HG03095 (cell line): ENCODE measurements around the gene ALDOA.
"Not testable (repeated sequence)": the region's sequence is repeated elsewhere in the genome, so short reads cannot be mapped to it uniquely, and the experiment has no call there.

Source experiments
- ATAC-seq: cut with Tn5 transposase; IDR thresholded peaks from one replicate; pipeline ENCODE4 v1.9.1; 2021; ENCODE audit warnings: moderate library complexity; ENCODE audit not compliant: unreplicated experiment

Gene ALDOA

DNA sequence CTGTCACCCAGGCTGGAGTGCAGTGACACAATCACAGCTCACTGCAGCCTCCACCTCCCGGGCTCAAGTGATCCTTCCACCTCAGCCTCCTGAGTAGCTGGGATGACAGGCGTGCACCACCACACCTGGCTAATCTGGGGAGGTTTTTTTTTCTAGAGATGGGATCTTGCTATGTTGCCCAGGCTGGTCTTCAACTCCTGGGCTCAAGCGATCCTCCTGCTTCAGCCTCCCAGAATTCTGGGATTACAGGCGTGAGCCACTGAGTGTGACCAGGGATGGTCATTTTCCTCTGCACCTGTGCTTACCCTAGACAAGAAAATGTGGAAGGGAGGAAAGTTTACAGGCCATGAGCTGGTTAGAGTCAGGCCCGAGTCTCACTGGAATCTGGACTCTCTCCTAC is 24.9 kb upstream of the ALDOA start:
- not testable (repeated sequence) for ATAC-seq

DNA sequence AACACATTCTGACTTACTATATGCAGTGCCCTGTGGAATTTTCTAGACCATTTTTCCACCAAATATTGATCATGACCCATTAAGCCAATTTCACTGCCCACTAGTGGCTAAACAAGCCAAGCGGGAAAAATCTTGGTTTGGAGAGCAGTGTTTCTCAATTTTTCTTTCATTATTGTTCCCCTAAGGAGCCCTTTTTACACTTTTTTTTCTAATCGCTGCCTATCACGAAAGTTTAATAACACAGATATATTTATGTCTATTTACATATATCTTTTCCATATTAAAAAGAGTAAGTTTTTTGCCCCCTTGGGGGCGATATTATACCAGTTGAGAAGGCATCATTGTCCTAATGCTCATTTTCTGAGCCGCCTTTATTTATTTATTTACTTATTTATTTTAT is 23.7 kb upstream of the ALDOA start:
- ATAC-seq = no peak

DNA sequence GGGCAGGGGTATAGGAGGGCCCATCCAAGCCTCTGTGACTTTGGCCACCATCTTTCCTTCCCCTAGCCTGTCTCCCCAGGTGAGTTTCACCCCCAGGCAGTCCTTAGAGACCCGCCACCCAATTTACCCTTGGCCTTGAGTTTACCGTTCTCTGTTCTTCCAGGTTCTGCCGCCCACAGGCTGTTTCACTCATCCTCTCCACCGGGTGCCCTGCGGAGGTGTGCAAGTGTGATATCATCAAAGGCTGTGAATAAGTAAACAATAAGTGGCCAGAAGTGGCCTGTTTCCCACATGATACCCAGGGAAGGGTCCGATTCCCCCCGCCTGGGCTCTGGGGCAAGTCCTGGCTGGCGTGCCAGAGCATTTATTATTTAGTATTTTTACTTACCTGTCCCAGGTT is 19.4 kb upstream of the ALDOA start:
- no peak for ATAC-seq

DNA sequence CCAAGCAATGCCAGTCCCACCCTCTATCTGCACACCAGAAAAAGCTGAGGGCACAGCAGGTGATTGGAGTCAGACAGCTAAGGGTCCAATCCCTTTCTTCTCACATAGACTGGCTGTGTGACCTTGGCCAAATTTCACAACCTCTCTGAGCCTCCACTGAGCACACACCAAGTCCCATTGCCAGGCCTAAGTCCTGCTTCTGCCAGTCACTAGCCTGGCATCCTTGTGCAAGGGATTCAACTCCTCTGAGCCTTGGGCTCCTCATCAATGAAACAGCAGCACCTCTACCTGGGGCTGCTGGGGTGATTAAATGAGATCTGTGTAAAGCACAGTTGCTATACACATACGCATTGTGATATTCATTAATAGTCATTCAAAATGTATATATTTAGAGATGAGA is 19.0 kb upstream of the ALDOA start:
- no peak for ATAC-seq

DNA sequence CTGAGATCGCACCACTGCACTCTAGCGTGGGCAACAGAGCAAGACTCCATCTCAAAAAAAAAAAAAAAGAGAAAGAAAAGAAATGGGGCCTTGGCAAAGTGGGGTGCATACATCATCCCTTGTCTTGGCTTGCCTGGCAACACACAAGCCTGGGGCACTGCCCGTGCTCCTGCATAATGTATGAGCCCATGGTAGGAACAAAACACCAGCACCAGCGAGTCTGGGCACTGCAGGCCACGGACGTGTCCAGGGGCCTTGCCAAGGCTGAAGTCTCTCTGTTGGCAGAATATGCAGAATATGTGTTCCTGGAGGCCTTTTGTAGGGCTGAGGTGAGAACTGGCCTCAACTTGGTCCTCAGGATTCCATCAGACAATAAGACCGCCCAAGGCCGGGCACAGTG is 15.7 kb upstream of the ALDOA start:
- ATAC-seq = no peak

- ATAC-seq = no peak
Measured at GRCh38 chr16:30051518-30051917, 14.0 kb upstream of the ALDOA start.

- ATAC-seq = no peak
Measured at GRCh38 chr16:30052671-30053372, 12.7 kb upstream of the ALDOA start.

GRCh38 chr16:30053376-30054015 is 12.1 kb upstream of the ALDOA start:
- no peak for ATAC-seq

GRCh38 chr16:30054451-30054850 is 11.1 kb upstream of the ALDOA start:
- ATAC-seq = no peak

DNA sequence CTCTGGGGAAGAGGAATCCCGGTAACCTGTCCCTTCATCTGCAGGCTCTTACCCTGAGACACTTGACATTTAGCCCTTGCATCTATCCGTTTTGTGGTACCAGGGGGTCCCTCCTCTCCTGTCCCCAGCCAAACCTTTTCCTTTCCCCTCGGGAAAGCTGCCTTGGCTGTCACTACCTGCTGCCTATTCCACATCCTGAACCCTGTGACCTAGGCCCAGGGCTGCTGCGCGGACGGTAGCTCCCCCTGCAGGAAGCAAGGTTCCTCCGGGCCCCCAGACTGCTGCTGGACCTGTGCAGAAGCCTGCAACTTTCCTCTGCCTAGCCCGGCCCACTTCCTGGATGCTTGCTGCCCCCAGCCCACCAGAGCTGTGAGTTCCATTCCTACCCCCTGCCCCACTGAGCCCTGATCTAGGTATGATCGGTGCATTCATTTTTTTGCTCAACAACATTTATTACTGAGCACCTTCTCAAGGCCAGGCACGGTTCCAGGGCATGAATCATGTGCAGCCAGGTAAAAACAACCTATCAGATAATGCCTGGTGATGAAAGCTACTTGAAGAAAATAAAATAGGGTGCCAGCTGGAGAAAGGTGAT is 10.5 kb upstream of the ALDOA start:
- no peak for ATAC-seq

DNA sequence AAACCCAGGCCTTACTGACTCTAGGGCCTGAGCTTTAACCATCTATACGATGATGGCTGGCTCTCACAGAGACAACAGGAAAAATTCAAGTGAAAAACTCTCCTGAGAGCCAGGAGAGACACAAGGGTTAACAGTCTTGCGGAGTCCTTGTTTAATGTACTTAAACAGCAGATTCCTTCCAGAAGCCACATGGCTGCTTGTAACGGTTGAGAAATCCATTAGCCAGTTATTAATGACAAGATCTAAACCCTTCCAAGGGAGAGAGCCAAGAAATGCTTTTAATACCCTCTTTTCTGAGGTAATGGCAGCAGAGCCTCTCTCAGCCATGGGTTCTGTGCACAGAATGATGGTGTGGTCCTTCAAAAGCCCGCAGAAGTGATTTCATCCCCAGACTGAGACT is 5.2 kb upstream of the ALDOA start:
- no peak for ATAC-seq

- ATAC-seq = no peak
Measured at GRCh38 chr16:30060836-30061554, 4.6 kb upstream of the ALDOA start.

- ATAC-seq = no peak
Measured at GRCh38 chr16:30063278-30063892, 2.2 kb upstream of the ALDOA start.

DNA sequence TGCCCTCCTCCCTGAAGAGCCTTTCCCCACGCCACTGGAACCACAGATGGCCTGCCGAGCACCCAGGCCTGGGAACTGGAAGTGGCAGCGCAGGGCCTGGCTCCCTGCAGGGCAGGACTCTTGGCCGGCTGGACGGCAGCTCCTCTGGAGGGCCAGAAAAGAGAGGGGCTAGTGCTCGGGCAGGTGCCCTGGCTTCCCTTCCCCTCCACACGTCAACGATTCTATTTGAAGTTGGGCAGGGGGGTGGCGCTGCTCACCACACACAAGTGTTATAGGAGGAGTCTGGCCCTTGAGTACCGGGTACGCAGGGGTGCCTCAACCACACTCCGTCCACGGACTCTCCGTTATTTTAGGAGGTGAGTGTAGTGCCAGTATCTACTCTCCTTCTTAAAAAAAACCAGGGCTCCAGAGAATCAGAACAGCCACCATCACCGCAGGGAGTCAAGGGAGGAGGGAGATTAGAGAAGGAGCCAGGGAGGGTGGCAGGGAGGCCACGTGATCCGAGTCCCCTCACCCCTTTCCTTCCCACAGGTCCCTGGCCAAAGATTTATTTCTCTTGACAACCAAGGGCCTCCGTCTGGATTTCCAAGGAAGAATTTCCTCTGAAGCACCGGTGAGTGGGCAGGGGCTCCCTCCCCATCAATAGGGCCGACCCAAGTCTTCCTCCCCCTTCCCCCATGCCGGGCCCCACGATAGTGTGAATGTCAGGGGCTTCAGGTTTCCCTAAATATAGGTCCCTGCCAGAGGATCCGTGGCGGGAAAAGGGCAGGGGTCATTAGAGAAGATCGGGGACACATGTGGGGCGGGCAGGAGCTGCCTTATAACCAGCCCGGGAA is 1.4 kb upstream of the ALDOA start:
- no peak for ATAC-seq

DNA sequence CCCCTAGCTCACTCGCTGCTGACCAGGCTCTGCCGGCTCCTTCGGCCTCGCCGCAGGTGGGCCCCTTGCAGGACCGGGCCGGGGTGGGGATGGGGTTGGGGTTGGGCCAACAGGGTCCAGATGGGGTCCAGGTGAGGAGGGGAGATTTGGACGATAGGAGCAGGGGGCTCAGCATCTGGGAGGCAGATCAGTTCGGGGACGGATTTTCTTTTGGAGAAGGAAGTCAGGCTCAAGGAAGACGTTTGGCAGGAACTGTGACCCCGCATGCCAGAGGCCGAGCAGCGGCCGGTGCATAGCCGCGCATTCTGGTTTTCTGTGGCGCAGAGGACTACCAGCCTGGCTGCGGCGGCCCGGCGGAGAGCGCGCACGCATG is 845 bp upstream of the ALDOA start:
- no peak for ATAC-seq

DNA sequence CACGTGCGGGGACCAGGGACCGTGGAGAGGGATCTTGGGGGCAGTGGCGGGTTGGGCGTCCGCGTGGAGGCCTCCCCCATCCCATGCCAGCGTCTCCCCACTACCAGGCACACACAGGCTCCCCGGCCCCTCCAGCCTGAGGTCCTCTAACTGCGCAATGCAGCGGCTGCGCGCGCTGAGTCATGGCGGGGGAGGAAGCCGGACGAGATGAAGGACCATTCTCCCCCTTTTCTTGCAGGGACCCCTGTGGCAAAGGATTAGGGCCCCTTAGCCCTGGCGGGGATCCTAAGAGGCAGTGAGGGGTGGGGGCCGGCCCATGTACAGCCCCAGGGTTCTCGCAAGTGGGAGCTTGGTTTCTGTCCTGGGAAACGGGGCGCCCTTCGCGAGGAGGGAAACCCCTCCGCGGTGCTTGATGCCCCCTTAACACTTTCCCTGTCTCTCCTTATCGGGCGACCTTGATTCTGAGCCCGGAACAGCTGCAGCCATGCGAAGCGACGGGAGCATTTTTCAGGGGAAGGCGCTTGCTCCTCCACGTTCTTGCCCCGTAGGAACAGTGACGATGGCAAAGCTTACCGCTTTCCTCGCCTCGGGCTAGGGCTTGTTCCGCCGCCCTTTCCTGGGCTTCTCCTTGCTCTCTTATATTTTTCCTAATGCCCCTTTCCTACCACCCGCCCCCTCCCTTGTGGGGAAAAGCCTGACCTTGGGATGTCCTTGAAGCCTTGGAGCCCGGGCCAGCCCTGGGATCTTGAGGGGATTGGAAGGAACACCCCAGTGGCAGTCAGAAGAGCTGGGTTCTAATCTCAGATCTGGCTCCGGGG is 592 bp downstream of the ALDOA start:
- no peak for ATAC-seq

- ATAC-seq = no peak
Measured at GRCh38 chr16:30066761-30067583, 1.4 kb downstream of the ALDOA start.

DNA sequence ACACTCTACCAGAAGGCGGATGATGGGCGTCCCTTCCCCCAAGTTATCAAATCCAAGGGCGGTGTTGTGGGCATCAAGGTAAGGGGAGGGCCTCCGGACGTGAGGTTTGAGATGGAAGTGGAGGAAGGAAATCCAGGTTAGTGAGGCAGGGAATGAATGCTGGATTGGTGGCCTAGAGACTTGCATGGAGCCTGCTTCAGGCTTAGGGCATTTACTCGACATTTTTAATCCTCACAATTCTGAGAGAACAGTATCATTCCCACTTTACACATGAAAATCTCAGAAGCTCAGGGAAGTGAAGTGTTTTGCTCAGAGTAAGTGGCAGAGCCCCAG is 2.0 kb downstream of the ALDOA start:
- no peak for ATAC-seq

DNA sequence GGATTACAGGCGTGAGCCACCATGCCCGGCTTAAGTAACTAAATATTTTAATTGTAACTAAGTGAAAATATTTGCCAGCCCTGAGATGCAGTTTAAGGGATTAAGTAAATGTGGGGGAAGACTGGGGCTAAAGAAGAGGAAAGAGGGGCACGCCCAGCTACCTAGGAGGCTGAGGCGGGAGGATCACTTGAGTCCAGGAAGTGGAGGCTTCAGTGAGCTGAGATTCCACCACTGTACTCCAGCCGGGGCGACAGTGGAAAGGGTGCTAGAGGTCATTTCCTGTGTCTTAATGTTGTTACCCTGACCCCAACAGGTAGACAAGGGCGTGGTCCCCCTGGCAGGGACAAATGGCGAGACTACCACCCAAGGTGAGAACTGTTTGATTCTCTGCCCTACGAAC is 2.8 kb downstream of the ALDOA start:
- no peak for ATAC-seq
